Activated CD4-positive, alpha-beta T cell treated with anti-CD3 and anti-CD28 coated beads, Interleukin-2, amount 50 U/mL, for 1 hour (primary cell): Measurements from ENCODE around the gene WWOX.

ENCODE experiments used
- DNase-seq: peaks from one replicate; pipeline ENCODE4 v3.0.0-alpha.2; 2020

WWOX gene

GRCh38 chr16:79134300-79134699 lies 1034.8 kb downstream of the WWOX start:
- DNase-seq, result no peak

GRCh38 chr16:79136955-79137354 lies 1037.5 kb downstream of the WWOX start:
- DNase-seq, result no peak

GRCh38 chr16:79137426-79137939 lies 1038.0 kb downstream of the WWOX start:
- DNase-seq, result no peak

GRCh38 chr16:79139799-79140198 lies 1040.3 kb downstream of the WWOX start:
- DNase-seq, result no peak

GRCh38 chr16:79143026-79143425 lies 1043.6 kb downstream of the WWOX start:
- no peak for DNase-seq

- no peak for DNase-seq
Measured at GRCh38 chr16:79150151-79150550, 1050.7 kb downstream of the WWOX start.

GRCh38 chr16:79150632-79151310 lies 1051.3 kb downstream of the WWOX start:
- DNase-seq, result no peak

- no peak for DNase-seq
Measured at GRCh38 chr16:79154086-79154485, 1054.6 kb downstream of the WWOX start.

GRCh38 chr16:79155471-79155870 lies 1056.0 kb downstream of the WWOX start:
- no peak for DNase-seq

- DNase-seq, result no peak
Measured at GRCh38 chr16:79155904-79156303, 1056.5 kb downstream of the WWOX start.

- no peak for DNase-seq
Measured at GRCh38 chr16:79156761-79157160, 1057.3 kb downstream of the WWOX start.

- DNase-seq, result no peak
Measured at GRCh38 chr16:79158337-79158736, 1058.9 kb downstream of the WWOX start.

- no peak for DNase-seq
Measured at GRCh38 chr16:79159261-79160049, 1060.0 kb downstream of the WWOX start.

- DNase-seq, result no peak
Measured at GRCh38 chr16:79162977-79163376, 1063.5 kb downstream of the WWOX start.

GRCh38 chr16:79163691-79164387 lies 1064.4 kb downstream of the WWOX start:
- DNase-seq, result no peak

- DNase-seq, result no peak
Measured at GRCh38 chr16:79164388-79164995, 1065.0 kb downstream of the WWOX start.

- no peak for DNase-seq
Measured at GRCh38 chr16:79165079-79165478, 1065.6 kb downstream of the WWOX start.

- DNase-seq, result no peak
Measured at GRCh38 chr16:79165506-79165905, 1066.1 kb downstream of the WWOX start.

- DNase-seq, result no peak
Measured at GRCh38 chr16:79167893-79168292, 1068.4 kb downstream of the WWOX start.

- no peak for DNase-seq
Measured at GRCh38 chr16:79168321-79168720, 1068.9 kb downstream of the WWOX start.

- DNase-seq, result no peak
Measured at GRCh38 chr16:79169239-79169638, 1069.8 kb downstream of the WWOX start.

GRCh38 chr16:79170555-79171246 lies 1071.2 kb downstream of the WWOX start:
- no peak for DNase-seq

GRCh38 chr16:79171504-79171903 lies 1072.0 kb downstream of the WWOX start:
- no peak for DNase-seq
